GM23248 (cell line): ENCODE data around the gene MYZAP. TPM values are rescaled to one million over a fixed set of nuclear protein-coding genes. Genes with fewer than 3 reads are reported as not detected.

Source experiments
- DNase-seq: peaks from one replicate; pipeline ENCODE4 v3.0.0-alpha.2; 2015
- H2AFZ ChIP-seq: fragments of 200-600 bp; sonication (generic); 2 replicates; pipeline ENCODE4 v1.6.1; 2016; ENCODE audit warnings: antibody characterized with exemption
- H3F3A ChIP-seq: fragments of 200-600 bp; sonication (generic); 2 replicates; pipeline ENCODE4 v1.6.1; 2016; ENCODE audit warnings: mild to moderate bottlenecking, antibody characterized with exemption, mixed run types; ENCODE audit not compliant: insufficient read depth
- H3K27ac ChIP-seq: fragments of 200-600 bp; sonication (generic); 2 replicates; pipeline ENCODE4 v1.5.1; 2016; ENCODE audit warnings: mild to moderate bottlenecking
- H3K27me3 ChIP-seq: fragments of 200-600 bp; sonication (generic); replicated peaks from 2 replicates; pipeline ENCODE4 v1.6.1; 2016; ENCODE audit warnings: mild to moderate bottlenecking; ENCODE audit not compliant: insufficient read depth
- H3K36me3 ChIP-seq: fragments of 200-600 bp; sonication (generic); 2 replicates; pipeline ENCODE4 v1.6.1; 2016; ENCODE audit warnings: low read depth, mild to moderate bottlenecking
- H3K4me1 ChIP-seq: fragments of 200-600 bp; sonication (generic); 2 replicates; pipeline ENCODE4 v1.6.1; 2016; ENCODE audit warnings: mild to moderate bottlenecking; ENCODE audit not compliant: insufficient read depth
- H3K4me2 ChIP-seq: fragments of 200-600 bp; sonication (generic); one replicate; pipeline ENCODE4 v1.6.1; 2016; ENCODE audit warnings: mild to moderate bottlenecking; ENCODE audit not compliant: unreplicated experiment
- H3K4me3 ChIP-seq: fragments of 200-600 bp; sonication (generic); 2 replicates; pipeline ENCODE4 v1.5.1; 2016; ENCODE audit warnings: mild to moderate bottlenecking
- H3K79me2 ChIP-seq: fragments of 200-600 bp; sonication (generic); 2 replicates; pipeline ENCODE4 v1.6.1; 2016; ENCODE audit warnings: mild to moderate bottlenecking; ENCODE audit not compliant: insufficient read depth
- H3K9ac ChIP-seq: fragments of 200-600 bp; sonication (generic); 2 replicates; pipeline ENCODE4 v1.6.1; 2016; ENCODE audit warnings: mild to moderate bottlenecking
- H3K9me2 ChIP-seq: fragments of 200-600 bp; sonication (generic); 2 replicates; pipeline ENCODE4 v1.6.1; 2016; ENCODE audit warnings: mixed run types, mild to moderate bottlenecking, moderate library complexity; ENCODE audit not compliant: insufficient read depth
- H3K9me3 ChIP-seq: fragments of 200-600 bp; sonication (generic); one replicate; pipeline ENCODE4 v1.6.1; 2017; ENCODE audit warnings: low read depth
- H4K20me1 ChIP-seq: fragments of 200-600 bp; sonication (generic); 2 replicates; pipeline ENCODE4 v1.6.0; 2016; ENCODE audit not compliant: insufficient read depth
- EZH2 ChIP-seq: fragments of 200-600 bp; sonication (generic); IDR thresholded peaks from 2 replicates; pipeline ENCODE4 v1.6.1; 2018; ENCODE audit warnings: antibody characterized with exemption, mild to moderate bottlenecking; ENCODE audit not compliant: insufficient read depth, poor library complexity, severe bottlenecking
- EZH2phosphoT487 ChIP-seq: fragments of 200-600 bp; sonication (generic); IDR thresholded peaks from 2 replicates; pipeline ENCODE4 v1.6.1; 2018; ENCODE audit warnings: antibody characterized with exemption, moderate library complexity, mild to moderate bottlenecking, low read depth; ENCODE audit not compliant: insufficient read depth
- WGBS, 2 experiments: methylation state at CpG; one replicate each; pipeline ENCODE4 v1.1.6; 2015 to 2017; ENCODE audit warnings: low lambda C conversion rate in 2 of 2, low coverage in 1 of 2; ENCODE audit errors: missing lambda C conversion rate in 2 of 2; 5-methylcytosine and 5-hydroxymethylcytosine counted together
- in situ Hi-C: fragments of 300-500 bp; cut with MboI; formaldehyde crosslinking; loops from 2 replicates; pipeline ENCODE4 v1.15.0; 2020
- polyA plus RNA-seq: library from polyadenylated mRNA; unstranded; fragments of >200 nt; fragmentation: Nextera tagmentation; extraction: Ambion mirVana; gene quantifications from 2 replicates; pipeline ENCODE4 v1.2.1, GENCODE V29; 2016
- total RNA-seq: library from RNA; depleted of rRNA; stranded (reverse); fragments of >200 nt; shearing (Covaris generic); gene quantifications from 2 replicates; pipeline ENCODE4 v1.2.3, GENCODE V29; 2014

Gene MYZAP
- total and polyA plus RNA-seq, 2 experiments from 2014 or later: 0.11 TPM; not detected in 1

DNA sequence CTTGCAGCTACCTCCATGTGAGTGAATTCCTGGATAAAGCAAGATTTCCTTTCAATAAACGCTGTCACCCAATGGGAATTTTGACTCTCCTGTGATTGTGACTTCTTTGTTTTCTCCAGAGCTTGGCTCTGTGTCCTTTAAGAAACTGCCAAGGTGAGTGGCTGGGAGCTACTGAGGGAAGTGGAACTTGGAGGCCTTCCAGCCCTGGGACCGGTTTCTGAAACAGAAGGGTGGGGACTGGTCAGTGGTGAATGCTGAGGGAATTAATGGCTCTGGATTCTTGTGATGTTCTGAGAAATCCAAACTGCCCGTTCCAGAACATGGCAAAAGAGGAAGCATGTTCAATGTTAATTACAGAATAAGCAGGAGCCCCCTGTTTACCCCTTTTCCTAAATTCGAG lies 41.1 kb upstream of the MYZAP start:
- WGBS, 2 experiments: 32 to 35% methylated on average over 4 of the region's 4 CpGs
- H3K4me2 ChIP-seq: no peak overlapping the region
- H3K9me2 ChIP-seq: no peaks in the 10 kb centered on the region
- H3K4me3 ChIP-seq: no peak overlapping the region
- no peaks in the 10 kb centered on the region; the same call in 1 of the 2 replicates for H3F3A ChIP-seq
- H3K9ac ChIP-seq: no peak overlapping the region
- no peaks in the 10 kb centered on the region for H3K36me3 ChIP-seq
- no peaks in the 10 kb centered on the region for H3K79me2 ChIP-seq
- H4K20me1 ChIP-seq: no peaks in the 10 kb centered on the region
- no peaks in the 10 kb centered on the region for H3K27me3 ChIP-seq
- peaks cover 19% of the 10 kb centered on the region for H3K4me1 ChIP-seq
- no peaks in the 10 kb centered on the region for H3K9me3 ChIP-seq
- no peak for TF ChIP-seq EZH2
- no peak for TF ChIP-seq EZH2phosphoT487
- DNase-seq: no peak
- in situ Hi-C loops: loop anchor here (10.0 kb wide), 1 partner anchor 514 kb away; the partner anchor contains the start of gene ALDH1A2
- H2AFZ ChIP-seq: no peak overlapping the region
- no peak overlapping the region for H3K27ac ChIP-seq

DNA sequence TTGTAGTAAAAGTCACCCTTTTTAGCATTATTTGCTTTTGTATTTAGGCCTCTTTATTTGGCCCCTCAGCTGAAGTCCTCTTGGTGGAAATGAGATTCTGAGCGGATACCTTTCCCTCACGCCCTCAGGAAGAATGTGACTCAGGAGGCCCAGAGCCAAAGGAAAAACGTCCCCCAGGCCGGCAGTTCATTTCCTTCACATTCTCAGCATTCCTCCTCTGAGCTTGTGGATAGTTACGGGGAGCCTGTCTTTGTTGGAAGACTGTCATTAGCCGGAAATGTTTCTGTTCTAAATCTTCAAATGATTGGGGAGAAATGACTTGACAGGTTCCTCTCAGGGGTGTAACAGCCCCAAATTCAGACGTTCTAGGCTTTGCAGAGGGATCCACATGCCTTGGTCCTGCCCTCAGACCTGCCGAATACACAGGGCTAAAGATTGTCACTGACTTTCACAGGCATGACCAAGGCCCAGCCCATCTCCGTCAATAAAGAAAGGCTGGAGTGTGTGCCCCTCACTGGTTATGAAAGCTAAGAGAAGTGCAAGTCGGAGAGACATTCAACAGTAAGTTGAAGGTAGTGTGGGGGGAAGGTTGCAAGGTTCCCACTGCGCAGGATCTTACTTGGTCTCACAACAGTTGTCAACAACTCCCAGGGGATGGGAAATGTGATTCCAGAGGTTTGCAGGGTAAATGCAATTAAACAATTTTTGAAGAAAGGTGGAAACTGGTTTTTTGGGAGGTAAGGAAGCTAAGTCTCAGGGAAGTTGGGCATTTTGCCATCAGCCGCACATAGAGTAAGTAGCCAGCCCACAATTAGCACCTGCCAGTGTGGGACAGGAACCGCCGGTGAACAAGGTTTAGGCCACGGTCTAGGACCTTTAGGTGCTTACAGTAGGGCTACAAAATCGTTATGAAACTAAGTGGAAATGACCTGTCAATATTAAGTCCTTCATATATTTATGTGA lies 39.7 kb upstream of the MYZAP start:
- Histone ChIP-seq H3K36me3 (no peaks in the 10 kb centered on the region), H3K9me2 (no peaks in the 10 kb centered on the region), H3K9ac (peak overlapping the region; percentile 29; the same call in 1 of the 2 replicates), H3K9me3 (no peaks in the 10 kb centered on the region), H3K4me3 (0 out of 2 replicates have a peak overlapping the region, but pooled peaks have one; percentile 3), H2AFZ (peak overlapping the region; percentile 63; the same call in 1 of the 2 replicates), H3K79me2 (no peaks in the 10 kb centered on the region), H3F3A (no peaks in the 10 kb centered on the region; the same call in 1 of the 2 replicates), H3K27me3 (no peaks in the 10 kb centered on the region), H3K27ac (peak overlapping the region; percentile 42; the same call in 1 of the 2 replicates), H4K20me1 (no peaks in the 10 kb centered on the region), H3K4me2 (peak overlapping the region; percentile 41), H3K4me1 (peaks cover 19% of the 10 kb centered on the region)
- in situ Hi-C loops: loop anchor here (10.0 kb wide), 1 partner anchor 513 kb away; the partner anchor contains the start of gene ALDH1A2
- peak; percentile 81 for DNase-seq
- WGBS, 2 experiments: 47 to 48% methylated on average over 16 of the region's 16 CpGs
- no peak for TF ChIP-seq EZH2phosphoT487
- no peak for TF ChIP-seq EZH2

DNA sequence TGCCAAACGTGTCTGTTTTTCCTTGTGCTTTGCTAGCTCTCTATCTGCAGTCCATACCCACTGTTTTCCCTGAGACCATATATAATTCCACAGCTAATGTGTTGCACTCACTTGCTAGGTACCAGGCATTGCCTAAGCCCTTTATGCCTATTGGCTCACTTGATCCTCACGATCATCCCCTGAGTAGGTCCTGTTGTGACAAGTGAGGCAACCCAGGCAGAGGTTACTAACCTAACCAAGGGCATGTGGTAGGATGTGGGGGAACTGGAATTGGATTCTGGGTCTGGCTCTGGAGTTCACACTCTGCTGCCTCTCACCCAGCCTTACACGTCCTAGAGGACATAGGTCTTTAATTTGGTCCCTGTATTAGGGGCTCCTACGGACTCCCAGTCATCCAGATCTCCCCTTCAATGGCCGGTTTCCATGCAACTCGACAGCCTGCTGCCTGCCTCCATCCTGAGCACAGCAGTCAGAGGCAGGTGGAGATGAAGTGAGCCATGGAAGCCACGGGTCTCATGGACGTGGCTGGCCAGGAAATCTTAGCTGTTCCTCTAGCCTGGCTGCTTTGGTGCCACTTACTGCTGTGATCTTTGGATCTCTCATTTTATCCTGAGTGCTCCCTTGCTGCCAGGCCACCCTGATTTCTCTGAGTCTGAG lies 38.9 kb upstream of the MYZAP start:
- Histone ChIP-seq H3K9me3 (no peaks in the 10 kb centered on the region), H3K4me3 (no peak overlapping the region), H2AFZ (no peak overlapping the region), H3K4me1 (peaks cover 19% of the 10 kb centered on the region), H4K20me1 (no peaks in the 10 kb centered on the region), H3K36me3 (no peaks in the 10 kb centered on the region), H3K27ac (no peak overlapping the region), H3K79me2 (no peaks in the 10 kb centered on the region), H3F3A (no peaks in the 10 kb centered on the region; the same call in 1 of the 2 replicates), H3K27me3 (no peaks in the 10 kb centered on the region), H3K4me2 (no peak overlapping the region), H3K9ac (no peak overlapping the region), H3K9me2 (no peaks in the 10 kb centered on the region)
- DNase-seq: no peak
- WGBS, 2 experiments: 72 to 81% methylated on average over 8 of the region's 8 CpGs
- TF ChIP-seq EZH2phosphoT487 (no peak), EZH2 (no peak)
- in situ Hi-C loops: loop anchor here (10.0 kb wide), 1 partner anchor 512 kb away; the partner anchor contains the start of gene ALDH1A2

DNA sequence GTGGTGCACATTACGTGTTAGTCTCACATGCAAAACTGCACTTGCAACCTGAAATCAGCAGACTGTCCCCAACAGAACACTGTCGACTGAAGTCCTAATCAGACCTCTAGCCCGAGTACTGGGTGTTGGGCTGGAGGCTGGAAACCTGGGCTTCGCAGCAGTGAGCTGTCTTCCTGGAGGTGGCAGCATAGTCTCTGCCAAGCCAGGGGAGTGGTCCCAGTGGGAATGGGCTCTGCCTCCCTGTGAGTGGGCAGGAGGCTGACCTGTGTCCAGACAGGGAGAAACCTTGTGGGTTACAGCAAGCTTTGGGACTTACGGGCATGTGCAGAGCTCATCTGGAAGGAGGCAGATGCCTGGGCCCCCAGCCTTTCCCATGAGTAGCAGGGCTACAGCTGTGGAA lies 38.2 kb upstream of the MYZAP start:
- H2AFZ ChIP-seq: no peak overlapping the region
- H3K36me3 ChIP-seq: no peaks in the 10 kb centered on the region
- peaks cover 19% of the 10 kb centered on the region for H3K4me1 ChIP-seq
- no peaks in the 10 kb centered on the region for H3K79me2 ChIP-seq
- no peak for DNase-seq
- no peaks in the 10 kb centered on the region; the same call in 1 of the 2 replicates for H3F3A ChIP-seq
- no peak overlapping the region for H3K27ac ChIP-seq
- no peaks in the 10 kb centered on the region for H3K27me3 ChIP-seq
- no peaks in the 10 kb centered on the region for H3K9me2 ChIP-seq
- TF ChIP-seq EZH2: no peak
- no peak for TF ChIP-seq EZH2phosphoT487
- WGBS, 2 experiments: 86 to 89% methylated on average over 5 of the region's 5 CpGs
- in situ Hi-C loops: loop anchor here (10.0 kb wide), 1 partner anchor 511 kb away; the partner anchor contains the start of gene ALDH1A2
- no peak overlapping the region for H3K9ac ChIP-seq
- no peak overlapping the region for H3K4me3 ChIP-seq
- H3K9me3 ChIP-seq: no peaks in the 10 kb centered on the region
- H4K20me1 ChIP-seq: no peaks in the 10 kb centered on the region
- no peak overlapping the region for H3K4me2 ChIP-seq
